CD4-positive, alpha-beta memory T cell (primary cell): ENCODE results near the gene IPO13. TPM values are rescaled to one million over a fixed set of nuclear protein-coding genes. Genes with fewer than 3 reads are reported as not detected.
A peak's percentile ranks its signal among the peaks of the same experiment; 100 is the strongest.

ENCODE experiments used
- CTCF ChIA-PET: fragments of 350-600 bp; sonication (Branson Sonifier 250); formaldehyde crosslinking; loops from one replicate; lab custom pipeline; 2021; ENCODE audit warnings: inconsistent platforms; ENCODE audit not compliant: partially characterized antibody; lab: Charles Lee
- POLR2A ChIA-PET: fragments of 350-600 bp; sonication (Branson Sonifier 250); formaldehyde crosslinking; loops from one replicate; lab custom pipeline; 2021; ENCODE audit not compliant: partially characterized antibody; lab: Charles Lee
- DNase-seq, 5 donors: peaks; one replicate each; pipeline versions ENCODE4 v3.0.0 to v3.0.0-alpha.2; 2020 to 2022; ENCODE audit warnings: mixed read lengths in 1 of 5
- H3K27ac ChIP-seq: one replicate; pipeline ENCODE4 v1.7.0; 2013; ENCODE audit warnings: low read depth, low read length
- H3K27me3 ChIP-seq: 2 replicates; pipeline ENCODE4 v1.7.0; 2013; ENCODE audit warnings: mild to moderate bottlenecking, low read length, moderate library complexity; ENCODE audit not compliant: insufficient read depth
- H3K36me3 ChIP-seq: 2 replicates; pipeline ENCODE4 v1.7.0; 2013; ENCODE audit warnings: mild to moderate bottlenecking, low read length, moderate library complexity; ENCODE audit not compliant: insufficient read depth
- H3K4me1 ChIP-seq: 2 replicates; pipeline ENCODE4 v1.7.0; 2013; ENCODE audit warnings: mild to moderate bottlenecking, low read length, moderate library complexity; ENCODE audit not compliant: insufficient read depth
- H3K4me3 ChIP-seq, 2 donors: one replicate each; pipeline ENCODE4 v1.7.0; 2013; ENCODE audit warnings: low read length in 2 of 2, mild to moderate bottlenecking in 1 of 2
- H3K9me3 ChIP-seq, 2 donors: one replicate each; pipeline ENCODE4 v1.7.0; 2013; ENCODE audit warnings: low read length in 2 of 2, control low read depth in 1 of 2; ENCODE audit not compliant: control insufficient read depth in 1 of 2
- H3K27ac Mint-ChIP-seq, 7 donors: one replicate each; pipeline ENCODE4 v1.8.0; 2020 to 2021; ENCODE audit warnings: mixed read lengths in 7 of 7, mild to moderate bottlenecking in 6 of 7, inconsistent platforms in 3 of 7, moderate library complexity in 3 of 7
- H3K27me3 Mint-ChIP-seq, 2 donors: one replicate each; pipeline ENCODE4 v1.8.0; 2020 to 2021; ENCODE audit warnings: mixed read lengths in 2 of 2
- H3K36me3 Mint-ChIP-seq, 2 donors: one replicate each; pipeline ENCODE4 v1.8.0; 2020 to 2021; ENCODE audit warnings: mixed read lengths in 2 of 2, inconsistent platforms in 1 of 2, mild to moderate bottlenecking in 1 of 2
- H3K4me1 Mint-ChIP-seq, 4 donors: one replicate each; pipeline ENCODE4 v1.8.0; 2020 to 2021; ENCODE audit warnings: mixed read lengths in 4 of 4, mild to moderate bottlenecking in 1 of 4
- H3K4me3 Mint-ChIP-seq, 8 donors: one replicate each; pipeline ENCODE4 v1.8.0; 2020 to 2021; ENCODE audit warnings: mixed read lengths in 8 of 8, mild to moderate bottlenecking in 7 of 8, moderate library complexity in 6 of 8, inconsistent platforms in 3 of 8
- H3K9me3 Mint-ChIP-seq, 8 donors: one replicate each; pipeline ENCODE4 v1.8.0; 2020 to 2021; ENCODE audit warnings: mixed read lengths in 8 of 8, mild to moderate bottlenecking in 5 of 8, inconsistent platforms in 3 of 8, moderate library complexity in 1 of 8
- intact Hi-C: fragments of 100-400 bp; cut with micrococcal nuclease; formaldehyde crosslinking; loops from one replicate; pipeline ENCODE4 v1.15.1; 2023
- polyA plus RNA-seq, 2 donors: library from polyadenylated mRNA; unstranded; fragments of 300-500 nt; fragmentation: Illumina TruSeq; gene quantifications; one replicate each; pipeline ENCODE4 v1.2.3, GENCODE V29; 2021
- total RNA-seq, 2 experiments: library from RNA; stranded (reverse); gene quantifications; one replicate each; pipeline ENCODE4 v1.2.3, GENCODE V29; 2021

The IPO13 gene
- total and polyA plus RNA-seq, 4 experiments from 2014 or later, result 7.5 to 20.0 (median 17.7) TPM

- Mint-ChIP-seq H3K27ac (no peak overlapping the region), H3K36me3 (peaks cover 0 to 2% of the 10 kb centered on the region in 2 donors), H3K27me3 (no peaks in the 10 kb centered on the region), H3K4me1 (peaks cover 2 to 11% (median 5%) of the 10 kb centered on the region in 4 donors), H3K4me3 (no peak overlapping the region), H3K9me3 (peaks cover 0 to 2% (median 0%) of the 10 kb centered on the region in 8 donors)
- H3K9me3 ChIP-seq, result no peaks in the 10 kb centered on the region
- no peak overlapping the region for H3K27ac ChIP-seq
- no peaks in the 10 kb centered on the region for H3K27me3 ChIP-seq
- H3K4me3 ChIP-seq, result no peak overlapping the region
- intact Hi-C loops, result no loop called here
- no peaks in the 10 kb centered on the region for H3K36me3 ChIP-seq
- CTCF ChIA-PET, result interaction anchor here (1.7 kb wide), 1 partner anchor 61 kb away, joined by 4 read pairs; no protein-coding TSS in a partner anchor
- no peak for DNase-seq
- H3K4me1 ChIP-seq, result peaks cover 6% of the 10 kb centered on the region
- POLR2A ChIA-PET, result interaction anchor here (1.8 kb wide), 1 partner anchor 8 kb away, joined by 3 read pairs; the partner anchor contains the start of gene B4GALT2
These were observed 40.0 kb downstream of the IPO13 start for GRCh38 chr1:43986712-43987111.

DNA sequence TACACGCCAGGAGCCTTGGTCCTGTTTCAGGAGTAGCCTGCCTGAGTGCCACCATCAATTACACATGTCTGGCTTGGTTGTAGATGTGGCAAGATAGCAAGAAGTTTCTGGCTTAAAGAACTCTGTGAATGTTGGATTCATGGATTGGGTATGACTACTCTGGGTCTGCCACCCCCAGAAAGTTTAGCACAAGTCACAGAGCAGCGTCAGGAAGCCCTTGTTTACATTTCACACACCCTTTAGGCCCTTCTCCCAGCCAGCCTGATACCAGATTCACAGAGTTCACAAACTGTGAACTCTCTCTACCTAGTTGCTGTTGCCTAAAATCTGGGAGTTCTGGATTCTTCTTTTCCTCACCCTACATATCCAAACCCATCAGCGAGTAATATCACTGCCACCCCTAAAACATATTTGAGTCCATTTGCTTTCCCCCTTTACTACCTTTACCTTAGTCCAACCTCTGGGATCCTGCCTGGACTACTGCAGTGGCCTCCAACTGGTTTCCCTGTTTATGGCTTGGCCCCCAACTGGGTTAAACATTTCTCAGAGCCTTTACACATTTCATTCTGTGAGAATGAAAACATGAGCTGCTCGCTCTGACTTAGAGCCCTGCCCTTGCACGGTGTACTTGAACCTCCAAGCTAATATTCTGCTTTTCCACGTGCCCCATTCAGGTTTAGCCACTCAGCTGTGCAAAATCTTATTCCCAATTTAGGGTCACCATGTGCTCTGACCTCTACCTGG, 40.6 kb downstream of the IPO13 start:
- no peak overlapping the region for H3K27ac ChIP-seq
- Mint-ChIP-seq H3K27me3 (no peaks in the 10 kb centered on the region), H3K27ac (peak overlapping the region in 2 of 7 donors; percentile 14 to 58), H3K9me3 (peaks cover 0 to 2% (median 0%) of the 10 kb centered on the region in 8 donors), H3K36me3 (peaks cover 0 to 4% of the 10 kb centered on the region in 2 donors), H3K4me1 (peaks cover 0 to 14% (median 10%) of the 10 kb centered on the region in 4 donors), H3K4me3 (no peak overlapping the region)
- no peak for DNase-seq
- CTCF ChIA-PET, result interaction anchor here (0.9 to 1.7 kb wide), 3 partner anchors 49 to 61 kb away, joined by 3 to 4 read pairs (median 4); no protein-coding TSS in a partner anchor
- H3K36me3 ChIP-seq, result no peaks in the 10 kb centered on the region
- no peaks in the 10 kb centered on the region for H3K9me3 ChIP-seq
- H3K27me3 ChIP-seq, result no peaks in the 10 kb centered on the region
- H3K4me1 ChIP-seq, result peaks cover 10% of the 10 kb centered on the region
- intact Hi-C loops, result no loop called here
- POLR2A ChIA-PET, result interaction anchor here (1.8 kb wide), 1 partner anchor 9 kb away, joined by 3 read pairs; the partner anchor contains the start of gene B4GALT2
- H3K4me3 ChIP-seq, result no peak overlapping the region

GRCh38 chr1:43990271-43991199, 43.8 kb downstream of the IPO13 start:
- Mint-ChIP-seq H3K4me1 (peaks cover 5 to 21% (median 14%) of the 10 kb centered on the region in 4 donors), H3K4me3 (peak overlapping the region; percentile 92 to 98 (median 94)), H3K36me3 (peaks cover 0 to 4% of the 10 kb centered on the region in 2 donors), H3K27ac (peak overlapping the region in 4 of 7 donors; percentile 71 to 94 (median 92)), H3K27me3 (no peaks in the 10 kb centered on the region), H3K9me3 (peaks cover 0 to 2% (median 0%) of the 10 kb centered on the region in 8 donors)
- peak overlapping the region; percentile 70 for H3K27ac ChIP-seq
- intact Hi-C loops, result loop anchor here (1.0 kb wide), 3 partner anchors 15 to 44 kb away; partner anchors contain the start of gene IPO13
- peaks cover 14% of the 10 kb centered on the region for H3K4me1 ChIP-seq
- H3K9me3 ChIP-seq, result no peaks in the 10 kb centered on the region
- DNase-seq, result no peak
- ChIA-PET POLR2A (interaction anchor here (0.9 to 2.6 kb wide), 5 partner anchors 15 to 43 kb away, joined by 3 to 15 read pairs (median 5); partner anchors contain the start of genes ATP6V0B, DPH2 and IPO13), CTCF (interaction anchor here (1.4 to 2.7 kb wide), 4 partner anchors 16 to 58 kb away, joined by 4 to 8 read pairs (median 6); partner anchors contain the start of gene ATP6V0B)
- peak overlapping the region; percentile 46 to 74 for H3K4me3 ChIP-seq
- no peaks in the 10 kb centered on the region for H3K27me3 ChIP-seq
- H3K36me3 ChIP-seq, result no peaks in the 10 kb centered on the region

DNA sequence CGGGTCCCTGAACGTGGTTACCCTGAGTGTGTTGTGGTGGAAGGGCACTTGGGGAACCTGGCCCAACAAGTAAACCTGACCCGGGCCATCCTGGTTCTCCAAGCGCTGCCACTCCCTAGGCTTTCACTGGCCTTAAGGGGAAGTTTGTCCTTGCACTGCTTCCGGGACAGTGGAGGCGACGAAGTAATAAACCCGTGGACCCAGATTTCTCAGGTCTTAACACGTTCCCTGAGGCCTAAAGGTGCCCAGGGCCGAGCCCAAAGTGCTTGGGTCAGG, 44.4 kb downstream of the IPO13 start:
- CTCF ChIA-PET, result interaction anchor here (1.4 to 2.7 kb wide), 4 partner anchors 15 to 57 kb away, joined by 4 to 8 read pairs (median 6); partner anchors contain the start of gene ATP6V0B
- Histone ChIP-seq H3K4me1 (peaks cover 14% of the 10 kb centered on the region), H3K9me3 (no peaks in the 10 kb centered on the region), H3K4me3 (peak overlapping the region; percentile 46 to 74), H3K27ac (peak overlapping the region; percentile 70), H3K27me3 (no peaks in the 10 kb centered on the region), H3K36me3 (no peaks in the 10 kb centered on the region)
- DNase-seq, result no peak
- H3K27me3 Mint-ChIP-seq, result no peaks in the 10 kb centered on the region
- POLR2A ChIA-PET, result interaction anchor here (0.9 to 2.6 kb wide), 4 partner anchors 16 to 44 kb away, joined by 3 to 15 read pairs (median 6); partner anchors contain the start of genes ATP6V0B, DPH2 and IPO13
- peak overlapping the region; percentile 92 to 98 (median 94) for H3K4me3 Mint-ChIP-seq
- peaks cover 0 to 4% of the 10 kb centered on the region in 2 donors for H3K36me3 Mint-ChIP-seq
- intact Hi-C loops, result loop anchor here (1.0 kb wide), 3 partner anchors 16 to 45 kb away; partner anchors contain the start of gene IPO13
- peaks cover 5 to 21% (median 14%) of the 10 kb centered on the region in 4 donors for H3K4me1 Mint-ChIP-seq
- H3K9me3 Mint-ChIP-seq, result peaks cover 0 to 2% (median 0%) of the 10 kb centered on the region in 8 donors
- peak overlapping the region in 6 of 7 donors; percentile 71 to 95 (median 92) for H3K27ac Mint-ChIP-seq

DNA sequence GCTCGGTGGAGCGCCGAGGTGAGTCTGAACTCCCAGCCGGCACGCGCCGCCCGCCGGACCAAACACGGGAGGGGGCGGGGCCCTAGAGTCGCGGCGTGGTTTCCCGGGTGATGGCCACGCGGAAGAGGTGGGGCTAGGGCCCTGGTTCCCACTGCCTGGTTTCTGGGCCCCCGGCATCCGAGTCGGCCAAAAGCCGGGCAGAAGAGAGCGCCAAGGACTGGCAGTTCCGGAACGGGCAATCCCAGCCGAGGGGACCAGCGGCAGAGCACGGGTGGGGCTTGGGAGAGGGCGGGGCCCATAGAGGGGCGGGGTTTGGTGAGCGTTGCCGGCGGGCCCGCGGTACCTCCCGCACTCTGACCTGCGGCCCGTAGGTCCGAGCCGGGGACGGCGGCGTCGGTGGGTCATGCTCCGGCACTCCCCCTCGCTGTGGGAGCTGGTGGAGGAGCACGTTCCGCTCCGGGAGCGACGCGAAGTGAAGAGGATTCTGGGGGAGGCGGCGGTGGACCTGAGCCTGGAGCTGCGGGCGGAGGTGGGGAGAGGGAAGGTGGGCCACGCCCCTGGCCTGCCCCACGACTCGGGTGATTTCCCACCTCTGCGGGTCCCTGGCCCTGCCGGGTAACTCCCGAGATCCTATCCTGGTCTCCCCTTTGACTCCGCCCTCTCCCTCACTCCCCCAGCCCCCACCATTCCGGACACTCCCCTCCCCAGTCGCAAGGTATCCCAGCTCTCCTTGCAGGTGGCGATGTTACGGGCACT, 44.9 kb downstream of the IPO13 start, which contains the start of gene CCDC24:
Gene CCDC24, plus strand, starts transcription at position 124 of the 756 bp plus-strand sequence. Its CDS starts 280 bp downstream, at position 404.
- Histone ChIP-seq H3K36me3 (no peaks in the 10 kb centered on the region), H3K4me3 (peak within 1 kb of the TSS; percentile 46 to 74), H3K4me1 (peaks cover 14% of the 10 kb centered on the region), H3K9me3 (no peaks in the 10 kb centered on the region), H3K27me3 (no peaks in the 10 kb centered on the region), H3K27ac (peak within 1 kb of the TSS; percentile 70)
- H3K27ac Mint-ChIP-seq, result peak within 1 kb of the TSS; percentile 71 to 95 (median 93)
- H3K4me3 Mint-ChIP-seq, result peak within 1 kb of the TSS; percentile 92 to 98 (median 94)
- DNase-seq, result peak; percentile 62 to 81 (median 69)
- peaks cover 0 to 2% (median 0%) of the 10 kb centered on the region in 8 donors for H3K9me3 Mint-ChIP-seq
- no peaks in the 10 kb centered on the region for H3K27me3 Mint-ChIP-seq
- H3K4me1 Mint-ChIP-seq, result peaks cover 5 to 21% (median 14%) of the 10 kb centered on the region in 4 donors
- POLR2A ChIA-PET, result interaction anchor here (1.0 to 2.6 kb wide), 4 partner anchors 17 to 45 kb away, joined by 5 to 15 read pairs (median 6); partner anchors contain the start of genes ATP6V0B, DPH2 and IPO13
- intact Hi-C loops, result loop anchor here (1.0 kb wide), 3 partner anchors 16 to 45 kb away; partner anchors contain the start of gene IPO13
- H3K36me3 Mint-ChIP-seq, result peaks cover 0 to 4% of the 10 kb centered on the region in 2 donors
- CTCF ChIA-PET, result interaction anchor here (1.0 to 1.5 kb wide), 4 partner anchors 13 to 57 kb away, joined by 4 to 5 read pairs (median 4); no protein-coding TSS in a partner anchor
